Neural cell (in vitro differentiated cells): Measurements from ENCODE around the gene XCR1. TPM values are rescaled to one million over a fixed set of nuclear protein-coding genes. Genes with fewer than 3 reads are reported as not detected.
"Not testable (repeated sequence)": the region's sequence is repeated elsewhere in the genome, so short reads cannot be mapped to it uniquely, and the experiment has no call there.

ENCODE experiments used
- H2AFZ ChIP-seq: fragments of 200-600, 300-800 bp; sonication (generic), shearing (Covaris generic); 2 replicates; pipeline ENCODE4 v1.6.0; 2014; ENCODE audit warnings: low read depth, mild to moderate bottlenecking, antibody characterized with exemption, low read length, moderate library complexity
- H3F3A ChIP-seq: fragments of 200-600 bp; shearing (Covaris generic); 2 replicates; pipeline ENCODE4 v1.6.1; 2016; ENCODE audit warnings: mild to moderate bottlenecking, moderate library complexity, mixed read lengths, antibody characterized with exemption, low read length; ENCODE audit not compliant: insufficient read depth, poor library complexity, severe bottlenecking
- H3K27ac ChIP-seq: fragments of 200-600, 300-800 bp; sonication (generic), shearing (Covaris generic); 2 replicates; pipeline ENCODE4 v1.5.1; 2014; ENCODE audit warnings: mild to moderate bottlenecking, low read length, moderate library complexity
- H3K27me3 ChIP-seq: fragments of 300-800, 200-600 bp; sonication (generic), shearing (Covaris generic); 2 replicates; pipeline ENCODE4 v1.6.0; 2014; ENCODE audit warnings: mild to moderate bottlenecking, low read depth, low read length, moderate library complexity; ENCODE audit not compliant: insufficient read depth
- H3K36me3 ChIP-seq: fragments of 300-800, 200-600 bp; sonication (generic), shearing (Covaris generic); 2 replicates; pipeline ENCODE4 v1.5.1; 2014; ENCODE audit warnings: mild to moderate bottlenecking, antibody characterized with exemption, low read length, moderate library complexity; ENCODE audit not compliant: insufficient read depth
- H3K4me2 ChIP-seq: fragments of 300-800, 200-600 bp; sonication (generic), shearing (Covaris generic); 2 replicates; pipeline ENCODE4 v1.6.0; 2014; ENCODE audit warnings: mild to moderate bottlenecking, low read length
- H3K4me3 ChIP-seq: fragments of 300-800, 200-600 bp; sonication (generic), shearing (Covaris generic); 2 replicates; pipeline ENCODE4 v1.5.1; 2014; ENCODE audit warnings: mild to moderate bottlenecking, low read length, moderate library complexity
- H3K79me2 ChIP-seq: fragments of 200-600 bp; shearing (Covaris generic); replicated peaks from 2 replicates; pipeline ENCODE4 v1.6.0; 2014; ENCODE audit warnings: mild to moderate bottlenecking, low read length, moderate library complexity; ENCODE audit not compliant: insufficient read depth
- H3K9ac ChIP-seq: fragments of 300-800, 200-600 bp; sonication (generic), shearing (Covaris generic); 2 replicates; pipeline ENCODE4 v1.6.1; 2016; ENCODE audit warnings: mild to moderate bottlenecking, low read length, mixed read lengths
- H3K9me2 ChIP-seq: fragments of 200-600 bp; shearing (Covaris generic); 2 replicates; pipeline ENCODE4 v1.6.1; 2016; ENCODE audit warnings: mild to moderate bottlenecking, low read length, mixed read lengths; ENCODE audit not compliant: insufficient read depth
- H3K9me3 ChIP-seq: fragments of 200-600, 300-800 bp; sonication (generic), shearing (Covaris generic); 2 replicates; pipeline ENCODE4 v1.6.1; 2016; ENCODE audit warnings: mild to moderate bottlenecking, mixed run types, low read length, moderate library complexity, mixed read lengths
- H4K20me1 ChIP-seq: fragments of 200-600 bp; shearing (Covaris generic); 2 replicates; pipeline ENCODE4 v1.6.1; 2016; ENCODE audit warnings: mild to moderate bottlenecking, mixed run types; ENCODE audit not compliant: insufficient read depth
- EP300 ChIP-seq: fragments of 450-650 bp; conservative IDR thresholded peaks from 2 replicates; pipeline ENCODE4 v1.6.1; 2014; ENCODE audit warnings: antibody characterized with exemption, mild to moderate bottlenecking, moderate library complexity; ENCODE audit not compliant: poor library complexity, severe bottlenecking
- EZH2 ChIP-seq: fragments of 200-600, 300-800 bp; shearing (Covaris generic), sonication (generic); IDR thresholded peaks from 2 replicates; pipeline ENCODE4 v1.6.1; 2014; ENCODE audit warnings: antibody characterized with exemption, low read length, borderline replicate concordance, mild to moderate bottlenecking; ENCODE audit not compliant: insufficient read depth, poor library complexity, severe bottlenecking
- MXI1 ChIP-seq: fragments of 450-650 bp; conservative IDR thresholded peaks from 2 replicates; pipeline ENCODE4 v1.6.1; 2014; ENCODE audit warnings: antibody characterized with exemption, mild to moderate bottlenecking; ENCODE audit not compliant: poor library complexity, severe bottlenecking
- POLR2AphosphoS5 ChIP-seq: IDR thresholded peaks from 2 replicates; pipeline ENCODE4 v1.6.1; 2012
- RAD21 ChIP-seq: fragments of 450-650 bp; conservative IDR thresholded peaks from 2 replicates; pipeline ENCODE4 v1.6.1; 2014; ENCODE audit warnings: antibody characterized with exemption, mild to moderate bottlenecking, moderate library complexity
- REST ChIP-seq: IDR thresholded peaks from 2 replicates; pipeline ENCODE4 v1.6.1; 2012; ENCODE audit warnings: borderline replicate concordance
- SMC3 ChIP-seq: fragments of 450-650 bp; conservative IDR thresholded peaks from 2 replicates; pipeline ENCODE4 v1.6.1; 2014; ENCODE audit warnings: antibody characterized with exemption, mild to moderate bottlenecking, moderate library complexity; ENCODE audit not compliant: poor library complexity
- TAF1 ChIP-seq: IDR thresholded peaks from 2 replicates; pipeline ENCODE4 v1.6.1; 2012; ENCODE audit warnings: low read depth
- polyA plus RNA-seq: library from polyadenylated mRNA; depleted of rRNA; stranded (reverse); fragments of >200 nt; gene quantifications from 2 replicates; pipeline ENCODE4 v1.2.3, GENCODE V29; 2014
- TF ChIP-seq, protein P1 (sequence below): fragments of 450-650 bp; IDR thresholded peaks from 2 replicates; pipeline ENCODE4 v1.5.1; 2014; ENCODE audit warnings: antibody characterized with exemption, mild to moderate bottlenecking, moderate library complexity; ENCODE audit not compliant: poor library complexity, severe bottlenecking

XCR1 gene
- polyA plus RNA-seq, 1 donor from 2014 or later = not detected

DNA sequence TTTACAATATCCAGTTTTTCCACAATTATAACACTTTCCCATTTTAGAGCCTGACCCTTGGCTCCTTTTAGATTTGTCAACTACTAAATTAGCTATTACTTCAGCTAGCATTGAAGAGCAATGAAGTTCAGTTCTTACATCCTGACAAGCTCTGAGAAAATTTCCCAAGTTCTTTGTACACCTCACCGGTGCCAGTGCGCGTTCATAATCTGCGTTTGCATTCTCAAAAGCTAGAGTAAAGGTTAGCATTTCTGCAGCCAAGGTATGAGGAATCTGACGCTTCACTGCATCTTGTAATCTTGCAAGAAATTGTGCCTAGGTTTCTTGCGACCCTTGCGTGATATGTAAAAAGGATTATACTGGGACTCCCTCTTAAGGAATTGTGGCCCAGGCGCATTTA, 25.2 kb upstream of the XCR1 start:
- H3K4me2 ChIP-seq = no peak overlapping the region
- no peak overlapping the region for H3K4me3 ChIP-seq
- no peak overlapping the region for H2AFZ ChIP-seq
- H3F3A ChIP-seq = no peaks in the 10 kb centered on the region
- H3K27ac ChIP-seq = no peak overlapping the region
- no peaks in the 10 kb centered on the region for H3K27me3 ChIP-seq
- no peak overlapping the region for H3K9ac ChIP-seq
- no peaks in the 10 kb centered on the region for H3K9me3 ChIP-seq
- no peaks in the 10 kb centered on the region for H3K36me3 ChIP-seq
- no peaks in the 10 kb centered on the region for H3K79me2 ChIP-seq
- no peak for TF ChIP-seq MXI1
- TF ChIP-seq, protein P1, sequence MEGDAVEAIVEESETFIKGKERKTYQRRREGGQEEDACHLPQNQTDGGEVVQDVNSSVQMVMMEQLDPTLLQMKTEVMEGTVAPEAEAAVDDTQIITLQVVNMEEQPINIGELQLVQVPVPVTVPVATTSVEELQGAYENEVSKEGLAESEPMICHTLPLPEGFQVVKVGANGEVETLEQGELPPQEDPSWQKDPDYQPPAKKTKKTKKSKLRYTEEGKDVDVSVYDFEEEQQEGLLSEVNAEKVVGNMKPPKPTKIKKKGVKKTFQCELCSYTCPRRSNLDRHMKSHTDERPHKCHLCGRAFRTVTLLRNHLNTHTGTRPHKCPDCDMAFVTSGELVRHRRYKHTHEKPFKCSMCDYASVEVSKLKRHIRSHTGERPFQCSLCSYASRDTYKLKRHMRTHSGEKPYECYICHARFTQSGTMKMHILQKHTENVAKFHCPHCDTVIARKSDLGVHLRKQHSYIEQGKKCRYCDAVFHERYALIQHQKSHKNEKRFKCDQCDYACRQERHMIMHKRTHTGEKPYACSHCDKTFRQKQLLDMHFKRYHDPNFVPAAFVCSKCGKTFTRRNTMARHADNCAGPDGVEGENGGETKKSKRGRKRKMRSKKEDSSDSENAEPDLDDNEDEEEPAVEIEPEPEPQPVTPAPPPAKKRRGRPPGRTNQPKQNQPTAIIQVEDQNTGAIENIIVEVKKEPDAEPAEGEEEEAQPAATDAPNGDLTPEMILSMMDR = no peak
- no peak for TF ChIP-seq RAD21
- no peak for TF ChIP-seq EP300
- TF ChIP-seq EZH2 = no peak
- TF ChIP-seq POLR2AphosphoS5 = no peak
- no peak for TF ChIP-seq TAF1
- no peak for TF ChIP-seq REST
- TF ChIP-seq SMC3 = no peak
- no peaks in the 10 kb centered on the region for H4K20me1 ChIP-seq
- H3K9me2 ChIP-seq = no peaks in the 10 kb centered on the region

GRCh38 chr3:46049093-46049492, 21.8 kb upstream of the XCR1 start:
- Histone ChIP-seq H3K4me2 (no peak overlapping the region), H3K79me2 (no peaks in the 10 kb centered on the region), H3K9me2 (no peaks in the 10 kb centered on the region), H3K9ac (no peak overlapping the region), H3K27me3 (no peaks in the 10 kb centered on the region), H3K36me3 (no peaks in the 10 kb centered on the region), H4K20me1 (no peaks in the 10 kb centered on the region), H3K27ac (no peak overlapping the region), H3K9me3 (no peaks in the 10 kb centered on the region), H3F3A (no peaks in the 10 kb centered on the region), H3K4me3 (no peak overlapping the region), H2AFZ (no peak overlapping the region)
- TF ChIP-seq TAF1 = no peak
- no peak for TF ChIP-seq SMC3
- TF ChIP-seq REST = no peak
- no peak for TF ChIP-seq POLR2AphosphoS5
- TF ChIP-seq MXI1 = no peak
- no peak for TF ChIP-seq RAD21
- TF ChIP-seq EZH2 = no peak
- TF ChIP-seq, protein P1 = no peak
- no peak for TF ChIP-seq EP300

- H3K9me2 ChIP-seq, H3K79me2 ChIP-seq, H3K36me3 ChIP-seq, H3K27ac ChIP-seq, H3F3A ChIP-seq, H4K20me1 ChIP-seq, H3K9me3 ChIP-seq, H2AFZ ChIP-seq, H3K4me2 ChIP-seq, H3K27me3 ChIP-seq, H3K9ac ChIP-seq, H3K4me3 ChIP-seq: not testable (repeated sequence)
These were observed 18.9 kb upstream of the XCR1 start for GRCh38 chr3:46046231-46046630.
